Stimulated activated CD4-positive, alpha-beta T cell treated with anti-CD3 and anti-CD28 coated beads, TNF-alpha, amount 100 ng/mL, for 48 hours (primary cell): ENCODE results near the gene PTPRM.

ENCODE experiments used
- DNase-seq, 3 donors: peaks; one replicate each; pipeline ENCODE4 v3.0.0-alpha.2; 2020; ENCODE audit warnings: low read depth in 3 of 3

Gene PTPRM

DNA sequence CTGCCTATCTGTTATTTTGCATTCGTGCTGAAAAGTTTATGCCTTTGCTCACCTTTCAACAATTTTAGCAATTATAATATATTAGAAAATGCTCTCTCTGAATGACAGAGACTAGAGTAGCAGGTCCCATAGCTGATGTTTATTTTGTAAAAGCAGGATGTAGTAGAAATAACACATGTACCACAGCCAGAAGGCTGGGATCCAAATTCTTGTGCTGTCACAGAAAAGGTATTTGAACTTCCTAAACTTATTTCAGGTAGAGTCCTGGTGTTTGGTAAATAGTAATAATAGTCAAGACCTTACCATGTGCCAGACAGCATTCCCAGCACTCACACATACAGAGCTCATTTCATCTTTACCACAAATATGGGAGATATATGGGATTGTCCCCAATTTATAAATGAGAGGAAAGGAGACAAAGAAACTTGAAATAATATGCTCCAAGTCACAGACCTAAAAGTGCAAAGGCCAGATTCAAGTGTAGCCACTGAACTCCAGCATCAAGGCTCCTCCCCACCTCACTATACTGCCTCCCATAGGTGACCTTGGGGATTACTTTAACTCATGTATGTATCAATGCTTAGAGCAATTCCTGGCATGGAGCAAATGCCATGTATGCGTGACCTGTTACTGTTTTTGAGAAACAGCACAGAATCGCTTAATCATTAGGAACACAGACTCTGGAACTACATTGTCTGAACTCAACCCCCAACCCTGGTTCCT is 757.4 kb downstream of the PTPRM start:
- DNase-seq, result no peak

DNA sequence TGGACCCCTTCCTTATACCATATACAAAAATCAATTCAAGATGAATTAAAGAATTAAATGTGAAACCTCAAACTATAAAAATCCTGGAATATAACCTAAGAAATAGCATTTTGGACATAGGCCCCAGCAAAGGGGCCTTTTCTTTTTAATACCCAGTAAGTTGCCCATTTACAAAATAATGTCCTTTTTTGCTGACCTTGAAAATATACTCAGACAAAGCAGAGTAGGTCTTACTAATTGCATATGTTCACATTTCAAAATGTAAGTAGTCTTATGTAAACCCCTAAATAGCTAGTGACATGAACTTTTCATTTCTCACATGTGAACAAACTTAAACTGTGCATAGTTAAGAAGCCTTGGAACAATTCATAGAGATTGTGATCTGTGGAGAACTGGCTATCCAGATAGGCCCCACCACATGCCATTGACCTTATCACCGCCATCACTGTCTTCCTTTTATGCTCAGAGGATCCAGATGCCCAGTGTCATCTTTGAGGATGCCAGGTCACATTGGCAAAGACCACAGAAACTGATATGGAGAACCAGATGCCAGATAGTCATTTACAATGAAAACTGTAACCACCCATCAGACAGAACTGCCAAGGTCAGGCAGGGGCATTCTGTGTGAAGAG is 759.8 kb downstream of the PTPRM start:
- DNase-seq, result no peak

- DNase-seq, result no peak
Measured at GRCh38 chr18:8328126-8328525, 761.0 kb downstream of the PTPRM start.

DNA sequence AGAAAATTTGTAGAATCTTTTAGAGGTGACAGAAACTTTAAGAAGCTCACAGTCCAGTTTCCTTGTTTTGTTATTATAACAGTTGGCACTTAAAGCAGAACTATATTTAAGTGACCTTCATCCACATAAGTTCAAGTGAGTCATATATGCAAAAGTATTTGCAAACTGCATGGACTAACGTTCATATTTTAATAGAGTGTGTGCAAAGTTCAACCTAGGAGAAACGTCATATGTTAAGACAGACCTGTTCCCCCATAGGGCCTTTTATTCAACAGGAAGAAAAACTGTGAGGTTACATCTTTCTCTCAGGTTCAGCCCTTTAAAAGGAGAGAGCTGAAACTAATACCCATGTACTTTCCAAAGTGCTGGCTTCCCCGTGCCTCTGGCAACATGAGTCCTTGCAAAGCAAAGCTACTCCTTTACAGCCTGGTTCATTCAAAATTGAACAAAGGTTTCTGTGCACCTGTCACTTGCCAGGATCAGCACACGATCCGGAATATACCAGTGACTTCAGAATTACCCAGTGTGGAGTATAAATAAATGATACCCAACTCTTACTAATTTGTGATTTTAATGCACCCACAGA is 762.2 kb downstream of the PTPRM start:
- DNase-seq, result no peak

DNA sequence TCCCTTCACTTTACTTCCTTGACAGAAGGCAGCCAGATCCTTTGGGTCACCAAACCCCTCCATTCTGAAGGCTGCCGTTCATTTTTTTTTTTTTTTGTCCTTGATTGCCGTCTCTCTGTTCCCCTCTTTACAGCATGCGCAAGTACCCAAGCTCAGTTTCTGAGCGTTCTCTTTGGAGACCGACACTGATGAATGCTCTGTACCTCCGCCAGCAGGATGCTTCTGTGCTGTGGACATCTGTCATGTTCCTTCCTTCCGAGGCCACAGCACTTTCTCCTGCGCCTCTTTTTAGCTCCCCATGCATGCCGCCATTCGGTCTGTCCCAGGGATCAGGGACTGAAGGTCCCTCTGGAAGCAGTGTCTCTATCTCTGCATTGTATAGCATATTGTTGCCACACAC is 763.5 kb downstream of the PTPRM start:
- no peak for DNase-seq

DNA sequence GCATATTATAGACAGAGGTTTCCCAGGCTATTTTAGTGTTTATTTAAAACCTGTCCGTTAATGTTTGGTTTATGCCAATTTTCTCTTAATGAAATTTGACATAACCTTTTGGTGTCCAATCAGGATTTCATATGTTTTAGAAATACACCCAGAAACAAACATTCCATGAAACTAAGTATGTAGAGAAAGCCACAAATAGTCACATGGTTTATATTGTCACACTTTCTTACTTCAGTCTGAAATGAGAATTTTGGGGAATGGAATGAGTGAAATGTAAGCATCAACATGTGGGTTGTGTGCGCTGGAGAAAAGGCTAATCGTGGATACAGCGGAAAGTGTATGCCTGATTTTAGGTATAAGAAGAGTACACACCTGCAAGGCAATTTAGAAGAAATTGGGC is 765.2 kb downstream of the PTPRM start:
- no peak for DNase-seq

DNA sequence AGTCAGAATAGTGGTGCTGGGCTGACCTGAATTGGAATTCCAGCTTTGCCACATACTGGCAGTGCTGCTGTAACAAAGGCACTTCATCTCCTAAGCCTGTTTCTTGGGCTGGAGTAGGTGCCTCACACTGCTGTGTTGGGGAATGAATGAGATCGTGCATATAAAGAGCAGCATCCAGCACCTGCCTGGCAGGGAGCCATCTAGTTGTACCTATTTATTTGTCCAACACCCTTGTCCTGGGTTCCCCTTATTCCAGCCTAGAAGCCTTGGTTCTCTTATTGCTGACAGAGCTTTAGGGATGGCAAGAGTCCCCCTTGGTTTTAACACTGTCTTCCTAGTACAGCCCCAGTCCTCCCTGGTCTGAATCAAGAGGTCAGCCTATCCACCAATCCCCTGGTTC is 766.8 kb downstream of the PTPRM start:
- no peak for DNase-seq

- DNase-seq, result no peak
Measured at GRCh38 chr18:8337211-8337610, 770.1 kb downstream of the PTPRM start.

GRCh38 chr18:8339210-8339609 is 772.1 kb downstream of the PTPRM start:
- DNase-seq, result no peak

- no peak for DNase-seq
Measured at GRCh38 chr18:8339952-8340351, 772.8 kb downstream of the PTPRM start.

DNA sequence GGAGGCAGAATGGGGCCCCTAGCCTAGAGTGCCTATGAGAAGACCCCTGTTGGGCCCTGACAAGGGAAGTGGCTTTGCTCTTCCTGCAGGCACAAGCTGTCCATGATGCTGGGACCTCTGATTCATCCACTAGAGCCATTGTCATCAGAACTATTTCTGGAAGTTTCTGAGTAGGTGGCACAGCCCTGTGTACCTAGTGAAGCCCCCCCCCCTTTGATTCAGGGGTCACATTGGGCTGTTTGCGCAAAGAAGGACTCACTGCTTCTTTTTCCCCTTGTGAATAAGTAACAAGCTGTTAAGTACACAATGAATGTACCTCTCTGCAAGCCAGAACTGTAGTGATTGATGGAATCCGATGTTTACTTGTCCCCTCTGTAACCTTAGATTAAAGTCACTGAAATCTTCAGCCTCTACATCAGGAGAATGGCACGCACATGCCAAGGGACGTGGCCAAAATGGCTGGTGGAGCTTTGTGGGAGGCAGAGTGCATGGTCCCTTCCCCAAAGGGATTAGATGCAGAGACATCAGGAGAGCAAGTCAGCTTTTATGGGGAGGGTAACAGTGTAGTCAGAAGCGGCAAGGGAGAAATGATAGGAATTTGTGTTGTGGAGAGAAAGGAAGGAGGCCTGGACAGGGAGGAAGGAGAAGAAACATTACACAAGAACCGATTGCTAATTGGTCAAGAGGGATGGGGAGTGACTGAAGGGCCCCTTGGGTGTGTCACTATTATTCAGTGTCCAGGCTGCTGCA is 774.5 kb downstream of the PTPRM start:
- no peak for DNase-seq

DNA sequence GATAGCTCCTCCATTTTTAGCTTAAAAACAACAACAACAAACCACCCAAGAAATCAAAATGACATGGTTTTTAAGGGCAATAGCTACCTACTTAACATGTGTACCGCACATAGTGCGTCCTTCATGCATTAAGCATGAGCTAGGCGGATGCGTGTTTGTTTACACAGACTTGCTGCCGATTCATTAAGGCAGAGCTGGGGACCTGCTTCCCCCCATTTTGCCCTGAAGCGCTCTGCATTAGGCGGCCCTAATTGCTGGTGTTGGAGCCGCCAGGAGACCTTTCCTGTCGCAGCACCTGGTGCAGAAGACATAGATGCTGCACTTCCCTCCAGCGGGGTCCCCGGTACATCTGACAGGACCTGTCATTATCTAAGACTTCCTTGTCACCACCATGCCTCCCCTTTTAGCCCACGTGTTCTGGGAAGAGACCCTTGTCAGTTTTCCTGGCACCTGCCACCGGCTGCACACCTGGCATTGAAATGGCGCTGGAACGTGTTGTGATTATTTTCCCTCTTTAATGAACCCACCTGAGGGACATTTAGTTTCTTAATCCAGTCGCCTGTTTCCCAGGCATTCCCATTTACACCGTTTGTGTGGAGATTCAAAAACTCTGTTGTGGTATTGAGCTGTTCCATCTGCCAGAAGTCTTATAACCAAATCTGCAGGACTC is 781.1 kb downstream of the PTPRM start:
- no peak for DNase-seq

DNA sequence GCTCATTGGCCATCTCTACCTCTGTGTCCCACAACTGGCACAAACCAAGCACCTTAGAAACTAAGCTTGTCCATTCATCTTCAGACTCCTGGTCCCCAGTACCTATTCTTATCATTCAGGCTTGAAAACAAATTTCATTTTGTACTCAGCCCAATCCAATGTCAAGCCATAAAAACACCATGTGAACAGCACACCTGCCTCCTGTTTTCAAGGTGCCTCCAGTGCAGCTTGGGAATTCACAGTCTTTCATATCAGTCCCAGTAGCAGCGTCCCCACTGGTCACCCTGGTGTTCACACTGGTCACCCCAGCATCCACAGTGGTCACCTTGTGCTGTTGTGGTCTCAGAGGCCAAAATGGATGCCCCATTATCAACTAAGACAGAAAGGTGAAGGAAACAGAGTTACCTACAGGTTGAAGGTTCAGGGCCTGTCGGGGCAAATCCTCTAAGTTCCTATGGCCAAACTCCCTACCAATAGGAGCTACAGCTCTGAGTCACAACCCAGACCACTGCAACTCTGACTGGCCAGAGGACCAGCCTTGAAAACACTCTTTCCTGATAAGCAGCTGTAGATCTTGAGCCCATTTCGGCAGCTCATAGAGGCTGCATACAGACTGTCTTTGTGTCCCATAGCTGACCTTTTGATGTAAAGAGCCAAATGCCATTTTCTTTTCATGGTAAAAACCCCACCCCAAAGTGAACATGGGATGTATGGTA is 782.6 kb downstream of the PTPRM start:
- no peak for DNase-seq

- DNase-seq, result no peak
Measured at GRCh38 chr18:8350628-8351027, 783.5 kb downstream of the PTPRM start.

DNA sequence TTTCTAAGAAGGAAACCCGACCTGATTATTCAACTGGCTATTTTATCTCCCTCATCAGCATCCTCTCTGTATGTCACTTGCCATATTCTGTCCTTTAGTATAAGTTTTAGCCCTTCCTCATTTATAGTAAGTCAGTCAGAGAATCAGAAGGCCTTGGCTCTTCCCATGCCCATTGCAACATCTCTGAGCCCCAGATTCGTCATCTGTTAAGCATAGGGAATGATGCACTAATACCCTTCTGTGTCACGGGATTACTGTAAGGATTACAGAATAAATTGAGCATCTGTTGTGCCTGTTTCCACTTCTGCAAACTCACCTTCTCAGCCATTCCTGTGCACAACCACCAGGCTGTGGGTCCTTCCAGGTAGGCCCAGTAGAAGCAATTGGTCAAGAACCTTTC is 784.0 kb downstream of the PTPRM start:
- DNase-seq, result no peak

- no peak for DNase-seq
Measured at GRCh38 chr18:8354304-8354703, 787.2 kb downstream of the PTPRM start.

- no peak for DNase-seq
Measured at GRCh38 chr18:8356001-8356400, 788.9 kb downstream of the PTPRM start.

DNA sequence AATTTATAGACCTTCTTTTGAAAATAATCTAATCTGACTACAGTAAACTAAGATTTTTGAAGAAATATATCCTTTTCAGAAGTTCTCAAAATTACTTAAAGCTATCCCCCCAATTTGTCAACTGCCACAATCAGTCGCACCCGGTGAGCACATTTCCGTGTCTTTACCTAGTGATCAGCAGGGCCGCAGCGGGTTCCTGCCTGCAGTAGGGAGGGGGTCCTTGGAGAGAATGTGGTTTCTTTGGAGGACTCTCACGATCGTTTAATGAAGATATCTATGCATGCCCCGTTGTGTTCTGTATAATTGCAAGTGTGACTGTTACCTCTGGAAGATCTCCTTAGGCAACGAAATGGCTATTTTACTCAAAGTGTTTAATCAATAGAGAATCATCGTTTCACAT is 790.2 kb downstream of the PTPRM start:
- DNase-seq, result no peak

GRCh38 chr18:8358033-8358765 is 791.1 kb downstream of the PTPRM start:
- no peak for DNase-seq

- no peak for DNase-seq
Measured at GRCh38 chr18:8359076-8359475, 792.0 kb downstream of the PTPRM start.

- no peak for DNase-seq
Measured at GRCh38 chr18:8359481-8359880, 792.4 kb downstream of the PTPRM start.
